H9 (cell line): ENCODE data around the gene NACC2. TPM values are rescaled to one million over a fixed set of nuclear protein-coding genes. Genes with fewer than 3 reads are reported as not detected.

Source experiments
- DNase-seq: peaks from one replicate; pipeline ENCODE4 v3.0.0-alpha.2; 2017
- H2AFZ ChIP-seq: one replicate; pipeline ENCODE4 v1.6.1; 2013; ENCODE audit warnings: mild to moderate bottlenecking, low read length, control low read depth, moderate library complexity
- H2AK5ac ChIP-seq: 2 replicates; pipeline ENCODE4 v1.6.1; 2013; ENCODE audit warnings: low read length, control low read depth, mixed read lengths; ENCODE audit not compliant: insufficient read length
- H2BK120ac ChIP-seq: one replicate; pipeline ENCODE4 v1.6.1; 2013; ENCODE audit warnings: low read depth, mild to moderate bottlenecking, low read length, control low read depth, inconsistent platforms; ENCODE audit not compliant: poor library complexity, severe bottlenecking
- H2BK12ac ChIP-seq: 2 replicates; pipeline ENCODE4 v1.6.1; 2013; ENCODE audit warnings: low read length, control low read depth, mixed read lengths, low read depth; ENCODE audit not compliant: insufficient read length
- H2BK15ac ChIP-seq: 2 replicates; pipeline ENCODE4 v1.6.1; 2013; ENCODE audit warnings: low read depth, low read length, control low read depth
- H2BK20ac ChIP-seq: one replicate; pipeline ENCODE4 v1.6.1; 2013; ENCODE audit warnings: low read depth, mild to moderate bottlenecking, low read length, control low read depth, inconsistent platforms; ENCODE audit not compliant: poor library complexity, severe bottlenecking
- H2BK5ac ChIP-seq: 2 replicates; pipeline ENCODE4 v1.6.1; 2013; ENCODE audit warnings: low read length, control low read depth, mixed read lengths; ENCODE audit not compliant: insufficient read length
- H3K14ac ChIP-seq: 2 replicates; pipeline ENCODE4 v1.6.1; 2013; ENCODE audit warnings: low read length, control low read depth; ENCODE audit not compliant: insufficient read depth
- H3K18ac ChIP-seq: 2 replicates; pipeline ENCODE4 v1.6.1; 2013; ENCODE audit warnings: low read depth, mild to moderate bottlenecking, mixed read lengths, low read length, control low read depth; ENCODE audit not compliant: insufficient read length
- H3K23ac ChIP-seq: 2 replicates; pipeline ENCODE4 v1.6.1; 2013; ENCODE audit warnings: low read length, control low read depth, mixed read lengths, low read depth; ENCODE audit not compliant: insufficient read length
- H3K23me2 ChIP-seq: 2 replicates; pipeline ENCODE4 v1.6.1; 2013; ENCODE audit warnings: low read depth, mild to moderate bottlenecking, mixed read lengths, low read length, control low read depth; ENCODE audit not compliant: insufficient read length, poor library complexity, severe bottlenecking
- H3K27ac ChIP-seq: 2 replicates; pipeline ENCODE4 v1.5.1; 2013; ENCODE audit warnings: low read length, control low read depth, mixed read lengths, low read depth; ENCODE audit not compliant: insufficient read length
- H3K27me3 ChIP-seq: 2 replicates; pipeline ENCODE4 v1.6.1; 2013; ENCODE audit warnings: low read length, control low read depth, inconsistent platforms; ENCODE audit not compliant: insufficient read depth
- H3K4ac ChIP-seq: 2 replicates; pipeline ENCODE4 v1.6.1; 2013; ENCODE audit warnings: low read depth, mild to moderate bottlenecking, control low read depth, inconsistent platforms, low read length, moderate library complexity
- H3K4me1 ChIP-seq: 2 replicates; pipeline ENCODE4 v1.6.1; 2013; ENCODE audit warnings: low read length, control low read depth, inconsistent platforms; ENCODE audit not compliant: insufficient read depth
- H3K4me2 ChIP-seq: 2 replicates; pipeline ENCODE4 v1.6.1; 2013; ENCODE audit warnings: low read length, control low read depth, mixed read lengths; ENCODE audit not compliant: insufficient read length, insufficient read depth
- H3K56ac ChIP-seq: 2 replicates; pipeline ENCODE4 v1.6.1; 2013; ENCODE audit warnings: low read depth, mild to moderate bottlenecking, mixed read lengths, low read length, control low read depth; ENCODE audit not compliant: insufficient read length
- H3K79me1 ChIP-seq: 2 replicates; pipeline ENCODE4 v1.6.1; 2013; ENCODE audit warnings: low read depth, mild to moderate bottlenecking, moderate library complexity, low read length, control low read depth, inconsistent platforms; ENCODE audit not compliant: insufficient read depth, poor library complexity, severe bottlenecking
- H3K79me2 ChIP-seq: 2 replicates; pipeline ENCODE4 v1.6.1; 2013; ENCODE audit warnings: low read length, control low read depth, inconsistent platforms; ENCODE audit not compliant: insufficient read depth
- H3K9ac ChIP-seq: 2 replicates; pipeline ENCODE4 v1.6.1; 2013; ENCODE audit warnings: low read length, control low read depth, mixed read lengths; ENCODE audit not compliant: insufficient read length; ENCODE audit errors: extremely low read depth
- H3K9me3 ChIP-seq: one replicate; pipeline ENCODE4 v1.6.1; 2013; ENCODE audit warnings: low read depth, low read length, inconsistent platforms; ENCODE audit not compliant: control insufficient read depth
- H3T11ph ChIP-seq: one replicate; pipeline ENCODE4 v1.6.1; 2013; ENCODE audit warnings: mild to moderate bottlenecking, low read length, control low read depth, inconsistent platforms
- H4K20me1 ChIP-seq: one replicate; pipeline ENCODE4 v1.6.1; 2013; ENCODE audit not compliant: control insufficient read depth, insufficient read length, insufficient read depth
- H4K5ac ChIP-seq: 2 replicates; pipeline ENCODE4 v1.6.1; 2013; ENCODE audit warnings: low read depth, mild to moderate bottlenecking, mixed read lengths, low read length, control low read depth; ENCODE audit not compliant: insufficient read length
- H4K8ac ChIP-seq: replicated peaks from 2 replicates; pipeline ENCODE4 v1.6.1; 2013; ENCODE audit warnings: low read length, control low read depth, mixed read lengths, low read depth; ENCODE audit not compliant: insufficient read length
- H4K91ac ChIP-seq: 2 replicates; pipeline ENCODE4 v1.6.1; 2013; ENCODE audit warnings: low read depth, mild to moderate bottlenecking, moderate library complexity, mixed read lengths, low read length, control low read depth; ENCODE audit not compliant: insufficient read length
- H3K27ac Mint-ChIP-seq, 3 experiments: 2 replicates in 2 of 3; 3 replicates in 1 of 3; pipeline ENCODE4 v1.8.0; 2020 to 2021; ENCODE audit warnings: mixed read lengths in 3 of 3, mild to moderate bottlenecking in 1 of 3, moderate library complexity in 1 of 3
- H3K27me3 Mint-ChIP-seq: 2 replicates; pipeline ENCODE4 v1.8.0; 2021; ENCODE audit warnings: low read depth, mild to moderate bottlenecking, moderate library complexity, mixed read lengths
- H3K36me3 Mint-ChIP-seq, 3 experiments: 2 replicates in 2 of 3; 3 replicates in 1 of 3; pipeline ENCODE4 v1.8.0; 2020 to 2021; ENCODE audit warnings: low read depth in 3 of 3, mixed read lengths in 3 of 3; ENCODE audit not compliant: insufficient read depth in 1 of 3
- H3K4me1 Mint-ChIP-seq, 2 experiments: 2 replicates each; pipeline ENCODE4 v1.8.0; 2020; ENCODE audit warnings: mixed read lengths in 2 of 2
- H3K4me3 Mint-ChIP-seq, 2 experiments: 2 replicates in 1 of 2; 3 replicates in 1 of 2; pipeline ENCODE4 v1.8.0; 2020 to 2021; ENCODE audit warnings: mild to moderate bottlenecking in 2 of 2, mixed read lengths in 2 of 2, moderate library complexity in 1 of 2
- H3K9me3 Mint-ChIP-seq, 2 experiments: 2 replicates in 1 of 2; 3 replicates in 1 of 2; pipeline ENCODE4 v1.8.0; 2020; ENCODE audit warnings: mild to moderate bottlenecking in 2 of 2, mixed read lengths in 2 of 2, moderate library complexity in 1 of 2
- CTCF ChIP-seq: fragments of 200-600 bp; sonication (generic); conservative IDR thresholded peaks from 3 replicates; pipeline ENCODE4 v1.8.0; 2021; ENCODE audit warnings: antibody characterized with exemption, mild to moderate bottlenecking
- WGBS: extraction: QIAGEN DNeasy Blood & Tissue Kit; methylation state at CpG from one replicate; pipeline ENCODE4 v1.1.7; 2013; ENCODE audit warnings: missing lambda C conversion rate, low lambda C conversion rate, mixed read lengths; ENCODE audit not compliant: insufficient read length; ENCODE audit errors: extremely low coverage; 5-methylcytosine and 5-hydroxymethylcytosine counted together
- total RNA-seq: library from RNA; stranded (reverse); gene quantifications from 2 replicates; pipeline ENCODE4 v1.2.1, GENCODE V29; 2021

The NACC2 gene
- total RNA-seq, 1 experiment from 2014 or later, result 11.5 TPM

- Histone ChIP-seq H3K9ac (no peak overlapping the region), H3K56ac (no peak overlapping the region), H3K4me2 (no peak overlapping the region), H4K5ac (no peak overlapping the region), H3K79me1 (no peaks in the 10 kb centered on the region), H3K27me3 (no peaks in the 10 kb centered on the region), H3K18ac (no peak overlapping the region), H4K91ac (no peak overlapping the region), H2BK15ac (no peak overlapping the region), H3K14ac (no peak overlapping the region), H3T11ph (no peak overlapping the region), H3K27ac (no peak overlapping the region), H2BK12ac (no peak overlapping the region), H3K79me2 (no peaks in the 10 kb centered on the region), H2BK5ac (no peak overlapping the region), H3K23ac (no peak overlapping the region), H2AK5ac (no peak overlapping the region), H3K9me3 (no peaks in the 10 kb centered on the region), H2BK20ac (no peak overlapping the region), H4K20me1 (no peaks in the 10 kb centered on the region), H3K23me2 (no peaks in the 10 kb centered on the region), H3K4me1 (no peaks in the 10 kb centered on the region), H2AFZ (no peak overlapping the region), H3K4ac (no peak overlapping the region), H4K8ac (no peak overlapping the region), H2BK120ac (no peak overlapping the region)
- H3K36me3 Mint-ChIP-seq, result peaks cover 0 to 3% (median 0%) of the 10 kb centered on the region in 3 experiments; a peak in 1 of 7 replicates
- H3K4me1 Mint-ChIP-seq, result peaks cover 10 to 11% of the 10 kb centered on the region in 2 experiments
- H3K9me3 Mint-ChIP-seq, result no peaks in the 10 kb centered on the region
- no peaks in the 10 kb centered on the region for H3K27me3 Mint-ChIP-seq
- DNase-seq, result peak; percentile 28
- peak overlapping the region in 1 of 3 experiments; percentile 85; a peak in 2 of 7 replicates for H3K27ac Mint-ChIP-seq
- no peak overlapping the region for H3K4me3 Mint-ChIP-seq
- WGBS, result no CpG with 5 or more reads among the region's 35 CpGs
- no peak for TF ChIP-seq CTCF
Measured at GRCh38 chr9:136075134-136075841, 19.8 kb downstream of the NACC2 start.
